OCI-LY1 (cell line): ENCODE measurements around the gene CHST11.

Experiments used
- H2AFZ ChIP-seq: fragments of 200-600 bp; sonication (generic), shearing (Covaris generic); 2 replicates; pipeline ENCODE4 v1.6.0; 2014; ENCODE audit warnings: antibody characterized with exemption, mild to moderate bottlenecking, low read length
- H3F3A ChIP-seq: fragments of 200-600 bp; sonication (generic), shearing (Covaris generic); 2 replicates; pipeline ENCODE4 v1.6.0; 2014; ENCODE audit warnings: mild to moderate bottlenecking, antibody characterized with exemption, low read length, moderate library complexity; ENCODE audit not compliant: insufficient read depth
- H3K27ac ChIP-seq: fragments of 200-600 bp; sonication (generic); 2 replicates; pipeline ENCODE4 v1.5.1; 2014; ENCODE audit warnings: low read length, mixed run types, mild to moderate bottlenecking, low read depth; ENCODE audit not compliant: poor library complexity, severe bottlenecking
- H3K27me3 ChIP-seq: fragments of 200-600 bp; sonication (generic); 2 replicates; pipeline ENCODE4 v1.6.0; 2014; ENCODE audit warnings: antibody characterized with exemption, mild to moderate bottlenecking, low read length, moderate library complexity; ENCODE audit not compliant: insufficient read depth
- H3K36me3 ChIP-seq: fragments of 200-600 bp; sonication (generic); 2 replicates; pipeline ENCODE4 v1.6.1; 2014; ENCODE audit warnings: mild to moderate bottlenecking, antibody characterized with exemption, low read length, moderate library complexity, mixed read lengths; ENCODE audit not compliant: insufficient read depth
- H3K4me1 ChIP-seq: fragments of 200-600 bp; sonication (generic); 2 replicates; pipeline ENCODE4 v1.5.1; 2014; ENCODE audit warnings: mild to moderate bottlenecking, low read length, moderate library complexity; ENCODE audit not compliant: insufficient read depth, severe bottlenecking
- H3K4me2 ChIP-seq: fragments of 200-600 bp; sonication (generic), shearing (Covaris generic); 2 replicates; pipeline ENCODE4 v1.6.1; 2014; ENCODE audit warnings: low read length
- H3K4me3 ChIP-seq: fragments of 200-600 bp; sonication (generic); 2 replicates; pipeline ENCODE4 v1.5.1; 2014; ENCODE audit warnings: low read length, low read depth, mild to moderate bottlenecking, mixed read lengths; ENCODE audit not compliant: poor library complexity, severe bottlenecking
- H3K79me2 ChIP-seq: fragments of 200-600 bp; shearing (Covaris generic); 2 replicates; pipeline ENCODE4 v1.6.1; 2016; ENCODE audit warnings: mixed run types, low read length, mixed read lengths; ENCODE audit not compliant: insufficient read depth
- H3K9ac ChIP-seq: fragments of 200-600 bp; sonication (generic), shearing (Covaris generic); 2 replicates; pipeline ENCODE4 v1.6.1; 2014; ENCODE audit warnings: mild to moderate bottlenecking, low read length, mixed read lengths
- H3K9me2 ChIP-seq: fragments of 200-600 bp; sonication (generic), shearing (Covaris generic); 2 replicates; pipeline ENCODE4 v1.6.1; 2014; ENCODE audit warnings: low read depth, mild to moderate bottlenecking, low read length, mixed read lengths
- H3K9me3 ChIP-seq: fragments of 200-600 bp; shearing (Covaris generic); 2 replicates; pipeline ENCODE4 v1.6.1; 2014; ENCODE audit warnings: low read length, mixed read lengths
- H4K20me1 ChIP-seq: fragments of 200-600 bp; sonication (generic), shearing (Covaris generic); 2 replicates; pipeline ENCODE4 v1.6.0; 2016; ENCODE audit warnings: mild to moderate bottlenecking, low read length; ENCODE audit not compliant: insufficient read depth
- CTCF ChIP-seq: fragments of 200-600 bp; sonication (generic), shearing (Covaris generic); IDR thresholded peaks from 2 replicates; pipeline ENCODE4 v1.5.1; 2017; ENCODE audit warnings: mild to moderate bottlenecking, antibody characterized with exemption, low read length, moderate library complexity, mixed read lengths
- EZH2 ChIP-seq: fragments of 200-600 bp; sonication (generic), shearing (Covaris generic); IDR thresholded peaks from 2 replicates; pipeline ENCODE4 v1.8.0; 2017; ENCODE audit warnings: borderline replicate concordance, mixed run types, mild to moderate bottlenecking, antibody characterized with exemption, low read length, moderate library complexity, mixed read lengths

CHST11 gene

DNA sequence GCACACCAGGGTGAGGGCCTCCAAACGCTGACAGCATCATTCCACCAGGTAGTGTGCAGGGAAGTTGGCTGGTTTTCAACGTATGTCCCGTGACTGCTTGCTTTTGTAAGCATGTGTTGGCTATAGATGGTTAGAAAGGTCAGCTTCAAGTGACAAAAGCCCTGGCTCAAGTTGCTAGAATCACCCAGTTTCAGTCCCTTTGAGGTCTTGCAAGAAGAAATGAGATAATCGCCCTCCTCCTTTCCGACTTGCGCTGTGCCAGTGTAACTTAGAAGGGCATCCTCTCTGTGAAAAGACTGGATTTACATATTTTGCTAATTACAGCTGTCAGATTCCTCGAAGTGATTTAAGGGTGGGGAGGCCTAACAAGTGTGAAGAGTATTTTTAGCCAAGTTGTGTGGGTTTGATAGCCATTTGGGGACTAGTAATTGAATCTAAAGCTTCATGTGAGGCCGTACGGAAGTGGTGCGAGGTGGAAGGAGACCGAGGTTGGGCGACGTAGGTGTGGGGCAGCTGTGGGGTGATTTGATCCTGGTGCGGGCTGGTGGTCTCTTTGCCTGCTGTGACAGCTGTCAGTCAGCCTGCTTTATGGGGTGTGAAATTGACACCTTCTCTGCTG lies 94.7 kb downstream of the CHST11 start:
- H3K9ac ChIP-seq = no peak overlapping the region
- no peaks in the 10 kb centered on the region; the same call in 1 of the 2 replicates for H3K36me3 ChIP-seq
- H3K9me2 ChIP-seq = no peaks in the 10 kb centered on the region
- no peak overlapping the region for H3K27ac ChIP-seq
- no peak for TF ChIP-seq EZH2
- TF ChIP-seq CTCF = no peak
- peaks cover 23% of the 10 kb centered on the region for H3K4me1 ChIP-seq
- no peaks in the 10 kb centered on the region for H3K27me3 ChIP-seq
- no peaks in the 10 kb centered on the region for H3K79me2 ChIP-seq
- no peaks in the 10 kb centered on the region for H3F3A ChIP-seq
- no peak overlapping the region; the same call in 1 of the 2 replicates for H3K4me2 ChIP-seq
- no peaks in the 10 kb centered on the region for H3K9me3 ChIP-seq
- H2AFZ ChIP-seq = no peak overlapping the region
- H3K4me3 ChIP-seq = no peak overlapping the region
- H4K20me1 ChIP-seq = no peaks in the 10 kb centered on the region

DNA sequence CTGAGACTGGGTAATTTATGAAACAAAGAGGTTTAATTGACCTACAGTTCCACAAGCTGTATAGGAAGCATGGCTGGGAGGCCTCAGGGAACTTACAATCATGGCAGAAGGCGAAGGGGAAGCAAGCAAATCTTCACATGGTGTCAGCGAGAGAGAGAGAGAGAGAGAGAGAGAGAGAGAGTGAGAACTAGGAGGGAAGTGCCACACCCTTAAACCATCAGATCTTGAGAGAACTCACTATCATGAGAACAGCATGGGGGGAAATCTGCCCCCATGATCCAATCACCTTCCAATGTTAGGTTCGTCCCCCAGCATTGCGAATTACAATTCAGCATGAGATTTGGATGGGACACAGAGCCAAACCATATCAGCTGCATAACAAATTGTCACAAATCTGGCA lies 96.7 kb downstream of the CHST11 start:
- no peak overlapping the region for H3K9ac ChIP-seq
- no peak overlapping the region for H3K4me3 ChIP-seq
- no peaks in the 10 kb centered on the region for H3K9me2 ChIP-seq
- peaks cover 23% of the 10 kb centered on the region for H3K4me1 ChIP-seq
- H3K4me2 ChIP-seq = no peak overlapping the region
- H3K27ac ChIP-seq = no peak overlapping the region
- H2AFZ ChIP-seq = no peak overlapping the region
- no peaks in the 10 kb centered on the region for H4K20me1 ChIP-seq
- TF ChIP-seq EZH2 = no peak
- TF ChIP-seq CTCF = no peak
- no peaks in the 10 kb centered on the region for H3K79me2 ChIP-seq
- no peaks in the 10 kb centered on the region for H3K27me3 ChIP-seq
- no peaks in the 10 kb centered on the region for H3F3A ChIP-seq
- H3K36me3 ChIP-seq = no peaks in the 10 kb centered on the region; the same call in 1 of the 2 replicates
- no peaks in the 10 kb centered on the region for H3K9me3 ChIP-seq

GRCh38 chr12:104555648-104556047 lies 98.9 kb downstream of the CHST11 start:
- no peaks in the 10 kb centered on the region; the same call in 1 of the 2 replicates for H3K36me3 ChIP-seq

More at GRCh38 chr12:104555648-104556047, 98.9 kb downstream of the CHST11 start:
- no peak overlapping the region for H3K4me2 ChIP-seq
- H3K9me3 ChIP-seq = no peaks in the 10 kb centered on the region
- no peak overlapping the region for H2AFZ ChIP-seq
- no peaks in the 10 kb centered on the region for H3F3A ChIP-seq
- H3K9ac ChIP-seq = no peak overlapping the region
- no peaks in the 10 kb centered on the region for H3K9me2 ChIP-seq
- peaks cover 13% of the 10 kb centered on the region for H3K4me1 ChIP-seq
- H3K27me3 ChIP-seq = no peaks in the 10 kb centered on the region
- no peak overlapping the region for H3K27ac ChIP-seq
- no peaks in the 10 kb centered on the region for H4K20me1 ChIP-seq
- TF ChIP-seq CTCF (no peak), EZH2 (no peak)
- no peaks in the 10 kb centered on the region for H3K79me2 ChIP-seq
- H3K4me3 ChIP-seq = no peak overlapping the region
